NCI-H2029 (cell line): ENCODE data around the gene CEP63.
"Not testable (repeated sequence)": the region's sequence is repeated elsewhere in the genome, so short reads cannot be mapped to it uniquely, and the experiment has no call there.

Source experiments
- DNase-seq: peaks from one replicate; lab custom pipeline; 2025; lab: John Stamatoyannopoulos, UW

CEP63 gene

GRCh38 chr3:134517791-134518190, 31.9 kb downstream of the CEP63 start:
- no peak for DNase-seq

- DNase-seq, result no peak
Measured at GRCh38 chr3:134522541-134522940, 36.7 kb downstream of the CEP63 start.

GRCh38 chr3:134525293-134525692, 39.4 kb downstream of the CEP63 start:
- DNase-seq, result no peak

- no peak for DNase-seq
Measured at GRCh38 chr3:134526319-134526718, 40.5 kb downstream of the CEP63 start.

GRCh38 chr3:134527037-134527436, 41.2 kb downstream of the CEP63 start:
- no peak for DNase-seq

GRCh38 chr3:134527538-134528186, 41.8 kb downstream of the CEP63 start:
- DNase-seq, result no peak

- no peak for DNase-seq
Measured at GRCh38 chr3:134533493-134533892, 47.6 kb downstream of the CEP63 start.

GRCh38 chr3:134535186-134535970, 49.5 kb downstream of the CEP63 start:
- DNase-seq, result no peak

- no peak for DNase-seq
Measured at GRCh38 chr3:134536781-134537180, 50.9 kb downstream of the CEP63 start.

GRCh38 chr3:134542287-134542958, 56.6 kb downstream of the CEP63 start:
- no peak for DNase-seq

GRCh38 chr3:134543113-134543512, 57.3 kb downstream of the CEP63 start:
- no peak for DNase-seq

- DNase-seq, result no peak
Measured at GRCh38 chr3:134544316-134544715, 58.5 kb downstream of the CEP63 start.

- not testable (repeated sequence) for DNase-seq
Measured at GRCh38 chr3:134544783-134545182, 58.9 kb downstream of the CEP63 start.

- no peak for DNase-seq
Measured at GRCh38 chr3:134545818-134546217, 60.0 kb downstream of the CEP63 start.

- DNase-seq, result no peak
Measured at GRCh38 chr3:134552784-134553183, 66.9 kb downstream of the CEP63 start.

GRCh38 chr3:134559591-134559990, 73.7 kb downstream of the CEP63 start:
- DNase-seq, result no peak

- no peak for DNase-seq
Measured at GRCh38 chr3:134562055-134562454, 76.2 kb downstream of the CEP63 start.

- no peak for DNase-seq
Measured at GRCh38 chr3:134563601-134564000, 77.7 kb downstream of the CEP63 start.

- no peak for DNase-seq
Measured at GRCh38 chr3:134564991-134565390, 79.1 kb downstream of the CEP63 start.

- DNase-seq, result no peak
Measured at GRCh38 chr3:134567605-134568004, 81.7 kb downstream of the CEP63 start.

GRCh38 chr3:134568790-134569189, 82.9 kb downstream of the CEP63 start:
- no peak for DNase-seq

GRCh38 chr3:134569899-134570298, 84.0 kb downstream of the CEP63 start:
- not testable (repeated sequence) for DNase-seq

- DNase-seq, result no peak
Measured at GRCh38 chr3:134576426-134576825, 90.6 kb downstream of the CEP63 start.
